EL (cell line): Measurements from ENCODE around the gene TMED3.

Source experiments
- DNase-seq: peaks from one replicate; pipeline ENCODE4 v3.0.0-alpha.2; 2016

The TMED3 gene

DNA sequence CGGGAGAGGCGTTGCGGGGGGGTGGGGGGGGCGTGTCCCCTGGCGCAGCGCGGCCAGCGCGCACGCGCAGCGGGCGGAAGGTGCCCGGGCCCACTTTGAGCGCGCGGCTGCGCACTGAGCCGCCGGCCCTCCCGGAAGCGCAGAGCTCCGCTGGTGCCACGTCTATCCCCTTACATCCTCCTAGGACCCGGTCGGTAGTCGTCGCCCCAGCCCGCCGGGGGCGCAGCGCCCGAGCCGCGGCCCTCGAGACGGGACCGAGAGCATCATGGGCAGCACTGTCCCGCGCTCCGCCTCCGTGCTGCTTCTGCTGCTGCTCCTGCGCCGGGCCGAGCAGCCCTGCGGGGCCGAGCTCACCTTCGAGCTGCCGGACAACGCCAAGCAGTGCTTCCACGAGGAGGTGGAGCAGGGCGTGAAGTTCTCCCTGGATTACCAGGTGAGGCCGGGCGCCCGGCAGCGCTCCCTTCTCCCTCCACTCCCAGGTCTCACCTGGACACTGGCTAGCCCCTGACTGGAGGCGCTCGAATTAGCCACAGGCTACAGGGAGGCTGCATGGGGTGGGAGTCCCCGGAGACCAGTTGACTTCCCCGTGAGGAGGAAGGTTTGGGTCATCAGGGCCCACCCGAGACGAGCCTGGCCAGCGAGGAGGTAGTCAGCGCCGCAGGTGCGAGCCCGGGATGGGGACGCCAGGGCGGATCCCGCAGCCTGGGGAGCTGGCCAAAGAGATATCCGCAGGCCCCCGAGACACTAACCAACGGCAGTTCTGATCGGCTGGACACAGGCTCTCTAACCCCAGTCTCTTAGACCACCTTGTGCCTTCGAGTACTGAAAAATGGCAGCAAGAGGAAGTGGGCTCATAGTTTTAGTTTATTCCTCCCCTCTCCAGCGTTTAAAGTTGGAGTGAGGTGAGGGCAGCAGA lies at the start of gene TMED3:
Gene TMED3, plus strand, starts transcription at position 128 of the 916 bp plus-strand sequence. Its CDS starts 138 bp downstream, at position 266.
- DNase-seq: peak; percentile 87

- DNase-seq: no peak
These were observed 49.1 kb upstream of the TMED3 start for GRCh38 chr15:79261836-79262235.

GRCh38 chr15:79265167-79265566 lies 45.7 kb upstream of the TMED3 start:
- no peak for DNase-seq

DNA sequence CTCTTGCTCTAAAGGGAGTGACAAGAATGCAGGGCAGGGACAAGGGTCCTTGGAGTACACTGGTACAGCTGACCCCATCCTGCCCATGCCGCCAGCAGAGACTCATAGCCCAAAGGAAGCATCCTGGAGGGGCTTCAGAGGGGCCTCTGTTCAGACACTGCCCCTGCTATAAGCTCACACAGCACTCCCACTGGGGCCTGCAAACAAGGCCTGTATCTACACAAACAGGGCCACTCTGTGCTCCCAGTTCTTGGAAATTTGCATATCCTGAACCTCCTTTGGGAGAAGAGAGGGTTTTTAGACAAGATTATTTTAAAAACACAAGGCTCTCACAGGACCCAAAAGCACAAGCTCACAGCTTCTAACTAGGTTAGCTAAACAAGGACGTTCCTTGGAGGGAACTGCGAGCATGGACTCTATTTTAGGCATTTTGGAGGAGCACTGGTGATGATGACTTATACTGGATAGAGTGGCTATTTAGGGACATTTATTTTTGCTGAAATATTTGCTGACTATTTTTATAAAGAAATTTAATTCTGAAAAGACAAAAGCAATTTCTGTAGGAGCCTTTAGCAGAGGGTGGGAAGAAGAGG lies 44.8 kb upstream of the TMED3 start:
- DNase-seq: no peak

DNA sequence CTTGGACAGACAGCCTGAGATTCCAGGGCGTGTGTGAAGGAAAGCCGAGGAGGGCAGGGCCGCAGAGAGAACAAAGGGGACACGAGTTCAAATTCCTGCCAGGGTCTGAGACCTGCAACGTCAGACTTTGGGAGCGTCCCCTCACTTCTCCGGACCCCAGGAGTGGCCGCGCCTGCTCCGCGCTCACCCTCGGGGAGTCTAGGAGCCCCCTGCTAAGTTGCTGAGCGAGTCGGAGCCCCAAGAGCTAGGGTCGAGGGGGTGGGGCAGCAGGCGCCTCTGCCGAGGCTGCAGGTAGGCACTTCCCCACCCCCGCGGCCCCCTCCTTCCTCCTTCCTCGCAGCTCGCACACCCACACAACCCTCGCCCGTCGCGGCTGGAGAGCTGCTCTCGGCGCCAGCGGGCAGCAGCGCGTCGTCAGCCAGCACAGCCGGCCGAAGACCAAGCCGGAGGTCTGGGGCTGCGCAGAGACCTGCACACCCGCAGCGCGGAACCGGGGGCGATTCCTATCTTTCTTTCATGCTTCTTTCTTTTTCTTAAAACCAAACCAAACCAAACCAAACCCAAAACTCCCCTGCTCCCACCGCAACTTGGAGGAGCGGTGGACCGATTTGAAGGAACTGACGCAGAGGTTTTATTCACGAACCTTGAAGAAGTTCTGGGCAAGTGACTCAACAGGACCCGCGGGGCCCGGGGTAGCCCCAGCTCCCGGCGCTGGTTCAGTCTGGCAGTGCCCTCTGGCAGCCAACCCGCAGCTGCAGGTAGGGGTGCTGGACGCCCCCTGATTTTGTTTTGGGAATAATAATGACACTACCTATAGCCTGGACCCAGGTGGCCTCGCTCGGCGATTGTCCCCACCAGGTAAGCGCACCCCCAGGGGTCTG lies 28.3 kb upstream of the TMED3 start, which contains the start of gene ANKRD34C:
Gene ANKRD34C, plus strand, starts transcription at position 352 of the 881 bp plus-strand sequence. CDS start 10,563 bp downstream, outside the sequence.
- no peak for DNase-seq

GRCh38 chr15:79283252-79284048 lies 27.5 kb upstream of the TMED3 start:
- DNase-seq: peak; percentile 31

DNA sequence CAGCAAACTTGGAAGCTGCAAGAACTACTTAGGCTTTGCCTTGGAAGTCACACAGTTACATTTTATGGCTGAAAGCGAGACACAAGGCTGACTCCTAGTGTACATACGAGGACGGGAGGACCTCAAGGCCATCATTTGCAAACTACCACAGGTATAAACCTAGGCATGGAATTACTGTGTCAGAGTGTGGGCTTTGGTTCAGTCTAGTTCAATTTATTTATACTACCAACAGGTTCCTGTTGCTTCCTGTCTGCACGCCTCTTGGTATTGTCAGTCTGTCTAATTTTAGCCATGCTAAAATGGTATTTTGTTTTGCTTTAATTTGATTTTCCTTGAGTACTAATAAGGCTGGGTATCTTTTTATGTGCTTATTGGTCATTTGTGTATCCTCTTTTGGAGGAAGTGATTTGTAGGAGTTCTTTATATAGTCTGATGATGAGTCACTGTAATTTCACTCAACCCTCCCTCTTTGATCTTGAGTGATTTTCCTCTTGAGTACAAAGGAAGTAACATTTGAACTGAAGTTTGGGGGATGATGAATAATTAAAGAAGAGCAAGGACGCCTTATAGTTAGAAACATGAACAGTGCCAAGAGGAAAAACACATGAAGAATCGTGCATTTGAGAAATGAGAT lies 20.2 kb upstream of the TMED3 start:
- DNase-seq: no peak

DNA sequence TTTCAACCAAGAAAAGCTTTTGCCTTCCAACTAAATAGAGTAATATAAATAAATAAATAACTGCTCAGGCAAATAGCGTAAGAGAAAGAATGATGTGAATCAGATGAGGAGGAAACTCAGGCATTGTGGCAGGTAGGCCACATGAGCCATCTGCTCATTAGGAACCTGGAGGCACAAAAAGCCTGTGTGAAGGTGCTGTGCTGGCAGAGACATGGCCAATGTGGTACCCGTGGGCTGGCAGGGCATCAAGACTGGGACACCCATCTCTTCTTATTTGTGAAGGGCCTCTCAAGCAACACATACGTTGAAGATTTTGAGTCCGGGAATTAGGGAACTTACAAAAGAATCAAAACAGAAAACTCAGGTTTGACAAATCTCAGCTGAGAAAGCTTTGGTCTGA lies 18.9 kb upstream of the TMED3 start:
- no peak for DNase-seq

- DNase-seq: no peak
These were observed 16.8 kb upstream of the TMED3 start for GRCh38 chr15:79294075-79294474.

DNA sequence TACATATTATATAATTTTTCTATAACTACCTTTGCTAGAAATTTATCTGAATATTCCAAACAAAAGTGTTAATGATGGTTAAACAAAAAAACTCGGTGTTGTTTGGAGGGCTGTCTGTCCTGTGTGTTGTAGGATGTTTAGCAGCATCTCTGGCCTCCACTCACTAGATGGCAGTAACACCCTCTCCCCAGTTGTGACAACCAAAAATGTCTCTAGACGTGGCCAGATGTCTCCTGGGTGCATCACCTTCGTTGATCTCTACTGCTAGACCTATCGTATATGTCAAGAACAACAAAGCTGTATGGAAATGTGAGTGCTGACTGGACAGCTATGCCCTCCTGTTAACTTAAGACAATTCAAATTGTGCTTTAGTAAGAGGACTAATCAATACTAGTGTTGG lies 14.3 kb upstream of the TMED3 start:
- no peak for DNase-seq

GRCh38 chr15:79299126-79299840 lies 11.6 kb upstream of the TMED3 start:
- DNase-seq: no peak

GRCh38 chr15:79299841-79300235 lies 11.1 kb upstream of the TMED3 start:
- no peak for DNase-seq

DNA sequence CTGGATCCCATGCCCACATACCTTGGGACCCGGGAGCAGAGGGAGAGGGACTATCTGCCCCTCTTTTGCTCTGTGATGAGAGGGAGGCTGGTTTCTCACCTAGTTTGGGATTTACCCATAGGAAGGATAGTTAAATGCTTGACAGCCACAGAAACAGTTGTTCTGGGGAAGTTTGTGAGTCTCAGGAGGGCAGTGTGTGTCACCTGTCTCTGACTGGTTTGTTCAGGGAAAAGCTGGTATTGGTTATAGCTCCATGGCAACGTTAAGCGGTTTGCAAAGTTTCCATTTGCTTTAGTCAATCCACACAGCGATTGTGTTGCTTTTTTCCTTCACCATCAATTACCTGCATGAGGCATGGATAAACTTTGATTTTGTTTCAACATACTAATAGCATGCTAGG lies 3.7 kb upstream of the TMED3 start:
- no peak for DNase-seq

GRCh38 chr15:79308874-79309273 lies 2.0 kb upstream of the TMED3 start:
- no peak for DNase-seq

GRCh38 chr15:79310612-79310984 lies 314 bp upstream of the TMED3 start:
- DNase-seq: no peak

GRCh38 chr15:79311901-79312553 lies 1.1 kb downstream of the TMED3 start:
- DNase-seq: no peak

GRCh38 chr15:79314186-79314585 lies 3.3 kb downstream of the TMED3 start:
- no peak for DNase-seq

DNA sequence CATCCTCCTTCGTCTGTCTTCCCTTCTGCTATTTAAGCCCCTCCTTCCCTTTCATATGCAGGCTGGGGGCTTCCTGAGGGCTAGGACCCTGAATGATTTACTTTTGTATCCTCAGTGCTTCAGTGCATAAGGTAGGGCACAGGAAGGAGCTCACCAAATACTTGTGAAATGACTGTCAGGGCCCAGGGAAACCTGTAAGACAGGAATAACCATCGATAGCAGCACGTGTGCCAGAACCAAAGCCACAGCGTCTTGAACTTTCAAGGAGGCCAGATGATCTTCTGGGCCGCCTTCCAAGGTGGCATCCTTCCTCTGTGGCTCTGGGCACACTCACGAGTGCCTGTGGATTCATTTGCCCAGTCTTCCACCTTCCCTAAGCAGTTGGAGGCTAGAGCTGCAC lies 3.9 kb downstream of the TMED3 start:
- no peak for DNase-seq

GRCh38 chr15:79315623-79316328 lies 4.9 kb downstream of the TMED3 start:
- no peak for DNase-seq

GRCh38 chr15:79316864-79317263 lies 6.0 kb downstream of the TMED3 start:
- DNase-seq: no peak
